Kidney tubule cell (primary cell): ENCODE data around the gene UBC.

Experiments used
- DNase-seq: peaks from one replicate; pipeline ENCODE4 v3.0.0-alpha.2; 2018; ENCODE audit warnings: low spot score

Gene UBC

GRCh38 chr12:124864326-124864752 lies 50.1 kb downstream of the UBC start:
- DNase-seq, result no peak

GRCh38 chr12:124863416-124864325 lies 50.8 kb downstream of the UBC start, which contains the start of gene SCARB1:
Gene SCARB1 (minus strand): TSS chr12:124863864. CDS start chr12:124863720, 144 bp downstream.
- DNase-seq, result peak; percentile 86

GRCh38 chr12:124862768-124863415 lies 51.6 kb downstream of the UBC start:
- DNase-seq, result peak; percentile 24

GRCh38 chr12:124861898-124862676 lies 52.4 kb downstream of the UBC start:
- no peak for DNase-seq
